ENCODE results near the gene CAMSAP2.

DNA sequence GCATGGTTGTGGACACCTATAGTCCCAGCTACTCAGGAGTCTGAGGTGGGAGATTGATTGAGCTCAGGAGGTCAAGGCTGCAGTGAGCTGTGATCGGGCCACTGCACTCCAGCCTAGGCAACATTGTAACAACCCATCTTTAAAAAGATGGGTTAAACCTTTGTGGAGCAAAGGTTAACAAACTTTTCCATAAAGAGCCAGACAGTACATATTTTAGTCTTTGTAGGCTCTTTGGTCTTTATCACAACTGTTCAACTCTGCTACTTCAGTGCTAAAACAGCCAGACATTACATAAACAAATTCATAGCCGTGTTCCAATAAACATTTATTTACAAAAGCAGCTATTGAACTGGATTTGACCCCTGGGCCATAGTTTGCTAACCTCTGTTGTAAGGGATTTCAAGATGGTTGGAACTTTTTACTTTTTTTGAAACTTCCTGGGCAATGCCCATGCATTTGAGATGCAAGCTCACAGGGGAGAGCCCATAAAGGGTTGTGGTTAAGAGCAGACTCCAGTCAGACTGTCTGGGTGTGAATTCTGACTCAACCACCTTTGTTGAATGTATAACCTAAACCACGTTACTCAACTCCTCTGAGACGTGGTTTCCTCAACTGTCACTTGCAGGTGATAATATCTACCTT, 166.8 kb downstream of the CAMSAP2 start:
- no peak for TF ChIP-seq CTCF (IDR thresholded peaks at IDR 0.05; ENCODE audit: low read length)
- no peak for TF ChIP-seq EZH2phosphoT487 (IDR thresholded peaks at IDR 0.05; ENCODE audit: low read length)
